HG02885 (cell line): Measurements from ENCODE around the gene UCP3.

Source experiments
- ATAC-seq: cut with Tn5 transposase; IDR thresholded peaks from one replicate; pipeline ENCODE4 v1.9.1; 2021; ENCODE audit warnings: mild to moderate bottlenecking; ENCODE audit not compliant: unreplicated experiment, poor library complexity

UCP3 gene

DNA sequence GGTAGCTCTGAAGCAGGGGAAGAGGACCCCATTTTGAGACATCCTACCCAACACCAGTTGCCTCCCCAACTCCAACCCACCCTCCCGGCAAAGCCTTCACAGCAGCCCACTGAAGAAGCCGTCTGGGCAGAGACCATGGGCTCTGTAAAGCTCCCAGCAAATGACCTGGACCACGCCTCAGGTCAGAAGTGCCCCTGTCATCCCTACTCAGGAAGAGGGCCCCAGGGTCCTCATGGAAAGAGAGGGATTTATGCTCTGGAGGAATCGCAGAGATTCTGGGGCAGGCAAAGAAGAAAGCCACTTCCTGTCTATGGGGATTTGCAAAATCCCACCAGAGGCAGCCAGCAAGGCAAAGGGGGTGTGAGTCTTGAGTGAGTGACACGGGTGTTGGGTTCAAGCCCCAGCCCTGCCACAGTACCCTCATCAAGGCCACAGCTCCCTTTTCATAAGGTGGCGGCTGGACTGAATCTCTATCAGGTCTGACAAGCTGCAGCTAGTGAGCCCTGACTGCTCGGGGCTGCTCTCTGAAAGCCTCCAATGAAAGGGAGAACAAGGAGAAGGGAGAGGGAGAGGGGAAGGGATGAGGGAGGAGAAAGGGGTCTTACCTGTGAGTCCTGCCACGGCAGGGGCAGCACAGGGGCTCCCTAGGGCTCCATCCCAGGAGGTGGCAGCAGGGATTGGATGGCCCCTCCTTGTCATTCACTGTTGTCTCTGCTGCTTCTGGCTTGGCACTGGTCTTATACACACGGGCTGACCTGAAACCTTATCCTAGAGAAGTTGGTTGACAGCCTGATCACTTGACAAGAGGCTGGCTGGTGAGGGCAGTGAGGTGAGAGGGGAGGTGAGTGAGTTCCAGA is at the start of gene UCP3:
Gene UCP3 (minus strand): TSS at position 713 of the 857 bp plus-strand sequence. CDS start 2,043 bp downstream, outside the sequence.
- ATAC-seq: no peak

- ATAC-seq: no peak
Measured at GRCh38 chr11:74057249-74058151, 48.6 kb upstream of the UCP3 start.

- ATAC-seq: no peak
Measured at GRCh38 chr11:74055938-74056337, 47.1 kb upstream of the UCP3 start.

DNA sequence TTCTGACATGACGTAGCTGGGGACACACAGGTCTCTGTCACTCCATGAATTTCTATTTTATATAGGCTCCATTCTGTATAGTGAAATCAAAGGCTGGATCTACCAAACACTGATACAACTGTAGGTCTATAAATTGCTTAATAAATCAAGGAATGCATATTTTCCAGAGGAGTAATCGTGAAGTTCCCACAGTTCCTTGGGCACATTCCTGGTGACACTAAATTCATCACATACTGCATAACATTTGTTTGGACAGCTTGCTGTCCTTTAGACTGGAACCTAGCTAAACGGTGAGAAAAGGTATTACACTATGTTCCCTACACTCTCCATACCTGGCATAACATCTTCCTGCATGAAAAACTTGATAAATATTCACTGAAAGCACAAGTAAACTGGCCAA is 41.6 kb upstream of the UCP3 start:
- no peak for ATAC-seq

DNA sequence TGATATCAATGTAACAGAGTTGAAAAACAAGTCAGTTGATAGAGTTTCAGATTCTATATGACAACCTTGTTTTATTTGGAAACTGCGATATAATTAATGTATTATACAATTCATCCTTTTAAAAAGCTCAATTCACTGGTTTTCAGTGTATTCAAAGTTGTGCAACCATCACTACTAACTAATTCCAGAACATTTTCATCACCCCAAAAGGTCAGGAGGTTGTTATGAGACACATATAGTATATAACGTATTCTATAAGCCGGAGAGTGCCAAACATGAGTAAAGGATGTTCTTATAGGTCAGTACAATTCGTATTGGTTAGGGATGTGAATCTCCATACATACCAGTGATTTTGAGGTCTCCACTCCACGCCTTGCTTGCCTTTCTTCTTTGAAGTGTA is 40.1 kb upstream of the UCP3 start:
- ATAC-seq: no peak

DNA sequence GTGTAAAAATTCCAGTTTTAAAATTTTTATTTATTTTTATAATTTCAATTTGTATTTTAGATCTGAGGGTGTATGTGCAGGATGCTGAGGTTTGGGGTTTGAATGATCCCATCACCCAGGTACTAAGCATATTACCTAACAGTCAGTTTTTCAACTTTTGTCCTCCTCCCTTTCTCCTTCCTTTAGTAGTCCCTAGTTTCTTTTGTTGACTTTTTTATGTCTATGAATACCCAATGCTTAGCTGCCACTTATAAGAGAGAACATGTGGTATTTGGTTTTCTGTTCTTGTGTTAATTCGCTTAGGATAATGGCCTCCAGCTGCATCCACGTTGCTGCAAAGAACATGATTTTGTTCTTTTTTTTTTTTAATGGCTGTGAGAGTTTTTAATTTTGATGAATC is 35.7 kb upstream of the UCP3 start:
- no peak for ATAC-seq

DNA sequence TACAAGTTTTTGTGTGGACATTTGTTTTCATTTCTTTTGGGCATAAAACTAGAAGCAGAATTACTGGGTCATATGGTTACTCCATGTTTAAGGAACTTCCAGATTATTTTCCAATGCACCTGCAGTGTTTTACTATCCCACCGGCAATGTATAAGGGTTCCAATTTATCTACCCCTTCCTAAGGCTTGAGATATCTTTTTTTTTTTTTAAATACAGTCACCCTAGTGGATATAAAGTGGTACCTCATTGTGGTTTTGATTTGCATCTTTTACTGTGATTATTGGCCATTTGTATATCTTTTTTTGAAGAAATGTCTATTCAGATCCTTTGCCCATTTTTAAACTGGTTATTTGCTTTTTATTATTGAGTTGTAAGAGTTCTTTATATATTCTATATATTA is 34.6 kb upstream of the UCP3 start:
- ATAC-seq: no peak

DNA sequence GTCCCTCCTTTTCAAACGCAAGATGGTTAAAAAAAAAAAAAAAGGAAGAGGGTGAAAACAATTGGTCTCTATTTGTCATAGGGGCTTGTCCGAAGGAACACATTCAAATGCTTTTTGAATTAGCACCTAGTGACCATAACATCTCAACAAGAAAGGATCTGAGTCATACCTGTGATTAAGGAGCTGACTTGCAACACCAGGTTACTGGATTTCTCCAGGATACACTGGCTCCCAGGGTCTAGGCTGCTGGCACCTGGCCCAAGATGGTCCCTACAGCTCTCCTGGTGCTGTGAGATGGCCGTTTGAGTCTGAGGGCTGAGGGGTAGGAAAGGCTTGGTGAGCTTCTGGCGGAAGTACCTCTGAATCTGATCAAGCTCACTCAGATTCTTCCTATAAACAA is 28.4 kb upstream of the UCP3 start:
- ATAC-seq: no peak

DNA sequence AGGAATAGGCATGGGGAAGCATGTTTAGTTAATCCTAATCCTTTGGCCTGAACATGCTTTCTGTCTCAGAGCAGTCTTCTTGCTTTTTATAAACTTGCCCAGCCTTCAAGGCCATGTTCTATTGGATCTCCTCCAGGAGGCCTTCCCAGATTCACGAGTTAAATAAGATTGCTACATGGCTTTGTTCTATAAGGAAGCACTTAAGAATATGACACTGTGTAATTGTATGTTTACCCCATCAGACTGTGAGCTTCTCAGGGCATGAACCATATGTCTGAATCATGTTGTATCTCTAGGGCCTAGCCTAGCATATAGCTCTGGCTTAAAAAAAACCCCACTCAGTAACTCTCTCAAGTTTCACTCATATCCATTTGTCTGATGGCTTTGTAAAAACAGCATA is 26.4 kb upstream of the UCP3 start:
- no peak for ATAC-seq

GRCh38 chr11:74033046-74033445 is 24.2 kb upstream of the UCP3 start:
- no peak for ATAC-seq

DNA sequence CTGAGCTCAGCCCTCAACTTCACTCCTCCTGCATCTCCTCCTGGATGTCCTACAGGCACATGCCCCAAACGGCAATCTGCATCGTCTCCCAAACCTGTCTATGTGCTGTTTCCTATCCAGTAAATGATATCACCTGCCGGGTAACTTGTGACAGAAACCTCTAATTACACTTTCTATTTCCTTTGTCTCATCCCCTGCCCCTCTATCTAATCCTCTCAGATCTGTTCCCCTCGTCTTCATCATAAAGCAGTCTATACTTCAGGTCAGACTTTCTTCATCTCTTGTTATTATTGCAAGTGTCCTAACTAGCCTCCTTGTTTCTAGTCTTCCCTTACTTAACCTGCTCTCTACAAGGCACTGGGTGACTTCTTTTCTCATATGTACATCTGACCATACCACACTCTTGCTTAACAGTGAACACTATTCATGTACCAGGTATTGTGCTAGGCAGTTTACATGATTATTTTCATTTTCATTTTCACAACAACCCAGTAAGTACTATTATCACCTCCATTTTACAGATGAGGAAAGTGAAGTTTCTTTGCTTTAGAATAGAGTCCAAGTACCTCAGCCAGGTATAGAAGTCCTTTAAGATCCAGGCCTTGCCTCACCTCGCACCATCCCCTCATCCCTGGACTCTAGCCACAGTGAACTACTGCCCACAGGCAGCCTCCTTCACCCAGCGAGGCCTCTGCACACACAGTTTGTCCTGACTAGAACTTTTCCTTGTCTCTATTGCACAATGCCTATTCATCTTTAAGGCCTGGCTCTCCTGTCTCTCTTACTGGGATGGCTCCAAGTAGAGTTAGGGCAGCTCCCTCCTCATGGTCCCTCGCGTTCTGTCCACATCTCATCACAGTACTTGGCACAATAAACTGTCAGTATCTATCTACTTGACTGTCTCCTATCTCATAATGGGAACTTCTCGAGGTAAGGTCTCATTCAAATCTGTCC is 22.1 kb upstream of the UCP3 start:
- ATAC-seq: no peak

GRCh38 chr11:74025467-74026166 is 16.7 kb upstream of the UCP3 start:
- ATAC-seq: no peak

GRCh38 chr11:74024261-74025029 is 15.6 kb upstream of the UCP3 start:
- no peak for ATAC-seq

DNA sequence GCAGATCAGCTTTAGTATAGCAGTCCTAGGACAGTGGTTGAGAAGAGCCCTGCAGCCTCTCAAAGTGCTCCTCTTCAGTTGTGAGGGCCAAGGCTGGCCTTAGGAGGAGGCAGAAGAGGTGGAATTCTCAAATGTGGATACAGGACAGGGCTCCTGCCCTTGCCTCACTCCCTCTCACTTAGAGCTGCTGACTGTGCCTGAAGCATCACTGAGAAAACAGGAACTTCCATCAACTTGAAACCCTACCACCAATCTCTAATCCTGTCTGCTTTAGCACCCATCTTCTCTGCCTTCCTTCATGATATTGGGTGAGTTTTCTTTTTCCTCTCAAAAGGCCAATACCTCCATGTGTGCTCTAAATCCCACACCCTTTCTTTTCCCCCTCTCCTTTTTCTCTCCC is 14.4 kb upstream of the UCP3 start:
- ATAC-seq: no peak

DNA sequence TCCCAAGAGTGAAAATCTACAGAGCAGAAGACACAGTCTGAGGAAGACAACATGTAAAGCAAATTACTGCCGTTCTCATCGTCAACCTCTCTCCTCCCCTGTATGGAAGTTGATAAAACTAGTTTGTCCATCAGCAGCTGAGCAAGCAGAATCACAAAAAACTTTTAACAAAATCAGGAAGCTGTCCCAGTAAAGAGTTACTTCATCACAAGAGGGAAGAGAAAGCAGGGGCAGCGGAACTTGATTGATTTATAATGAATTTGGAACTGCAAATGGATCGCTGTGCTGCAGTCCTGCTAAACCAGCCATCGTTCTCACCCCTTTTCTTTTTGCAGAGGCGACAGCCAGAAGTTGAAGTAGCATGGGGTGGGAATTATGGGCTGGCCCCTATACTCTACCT is 13.7 kb upstream of the UCP3 start:
- no peak for ATAC-seq

- no peak for ATAC-seq
Measured at GRCh38 chr11:74021998-74022397, 13.1 kb upstream of the UCP3 start.

DNA sequence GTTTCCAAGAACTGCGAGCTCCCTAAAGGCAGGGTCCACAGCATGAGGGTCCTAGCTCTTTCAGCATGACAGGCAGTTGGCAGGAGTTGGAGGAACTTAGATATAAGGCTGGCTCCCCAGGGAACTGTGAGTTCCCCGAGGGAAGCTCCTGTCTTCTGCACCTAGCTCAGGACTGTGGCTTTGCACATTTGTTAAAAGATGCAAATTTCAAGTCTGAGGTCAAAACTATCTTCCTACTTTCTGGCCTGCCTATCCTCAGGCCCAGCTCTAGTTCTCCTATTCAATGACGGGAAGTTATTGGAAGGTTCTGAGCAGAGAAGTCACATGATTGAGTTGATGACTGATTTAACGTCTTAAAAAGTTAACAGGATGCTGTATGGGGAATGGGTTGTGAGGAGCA is 11.7 kb upstream of the UCP3 start:
- ATAC-seq: no peak

DNA sequence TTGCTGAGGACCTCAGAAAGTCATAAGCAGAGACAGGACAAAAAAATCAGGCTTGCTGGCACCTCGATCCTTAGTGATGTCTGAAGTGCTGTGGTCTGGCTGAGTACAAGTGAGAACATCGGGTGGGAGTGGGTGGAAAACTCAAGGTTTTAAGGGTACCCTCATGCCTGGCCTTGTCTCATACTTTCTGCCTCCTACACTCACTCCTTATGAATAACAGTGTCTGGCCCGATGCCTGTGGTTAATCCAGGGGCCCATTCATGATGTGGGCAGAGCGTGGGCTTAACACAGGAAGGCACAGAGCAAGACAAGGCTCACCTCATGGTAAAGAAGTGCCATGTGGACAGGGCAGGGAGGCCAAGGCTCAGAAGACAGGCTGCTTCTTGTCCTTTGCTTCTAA is 11.0 kb upstream of the UCP3 start:
- no peak for ATAC-seq
